Retinal pigment epithelial cell (primary cell): Measurements from ENCODE around the gene NYAP2.

ENCODE experiments used
- DNase-seq: peaks from one replicate; pipeline ENCODE4 v3.0.0-alpha.2; 2010; ENCODE audit warnings: low read depth
- H3K4me3 ChIP-seq: 2 replicates; pipeline ENCODE4 v1.5.1; 2011; ENCODE audit warnings: mild to moderate bottlenecking, low read length, control low read depth, moderate library complexity
- CTCF ChIP-seq: conservative IDR thresholded peaks from 2 replicates; pipeline ENCODE4 v1.5.1; 2011; ENCODE audit warnings: low read depth, low read length, control low read depth, inconsistent platforms

Gene NYAP2

GRCh38 chr2:225569995-225570394 is 170.5 kb downstream of the NYAP2 start:
- peak; percentile 37 for DNase-seq
- H3K4me3 ChIP-seq, result no peak overlapping the region
- no peak for TF ChIP-seq CTCF

- no peak for TF ChIP-seq CTCF
Observed at GRCh38 chr2:225573603-225574002, 174.1 kb downstream of the NYAP2 start.

GRCh38 chr2:225574582-225575138 is 175.2 kb downstream of the NYAP2 start:
- no peak for TF ChIP-seq CTCF
- DNase-seq, result no peak

More at GRCh38 chr2:225573603-225574002, 174.1 kb downstream of the NYAP2 start:
- no peak overlapping the region for H3K4me3 ChIP-seq
- no peak for DNase-seq

GRCh38 chr2:225581135-225581534 is 181.6 kb downstream of the NYAP2 start:
- no peak overlapping the region for H3K4me3 ChIP-seq
- TF ChIP-seq CTCF, result no peak
- no peak for DNase-seq

More at GRCh38 chr2:225574582-225575138, 175.2 kb downstream of the NYAP2 start:
- no peak overlapping the region for H3K4me3 ChIP-seq

- no peak overlapping the region for H3K4me3 ChIP-seq
- no peak for DNase-seq
- no peak for TF ChIP-seq CTCF
Observed at GRCh38 chr2:225581906-225582305, 182.4 kb downstream of the NYAP2 start.

- no peak for TF ChIP-seq CTCF
- no peak overlapping the region for H3K4me3 ChIP-seq
- DNase-seq, result no peak
Observed at GRCh38 chr2:225582355-225583116, 183.0 kb downstream of the NYAP2 start.

GRCh38 chr2:225584796-225585195 is 185.3 kb downstream of the NYAP2 start:
- no peak for TF ChIP-seq CTCF
- DNase-seq, result no peak
- H3K4me3 ChIP-seq, result no peak overlapping the region
